ENCODE data around the gene PABPN1L.

- TF ChIP-seq POLR2A (IDR thresholded peaks at IDR 0.05; ENCODE audit: low read depth) (no peak), CTCF (IDR thresholded peaks at IDR 0.05) (no peak)
Observed at GRCh38 chr16:88881007-88881615, 14.7 kb upstream of the PABPN1L start.

All from esophagus muscularis mucosa (tissue), 3 donors.